ENCODE measurements around the gene DCAF8L2.
"Not testable (repeated sequence)": the region's sequence is repeated elsewhere in the genome, so short reads cannot be mapped to it uniquely, and the experiment has no call there.

Gene DCAF8L2

DNA sequence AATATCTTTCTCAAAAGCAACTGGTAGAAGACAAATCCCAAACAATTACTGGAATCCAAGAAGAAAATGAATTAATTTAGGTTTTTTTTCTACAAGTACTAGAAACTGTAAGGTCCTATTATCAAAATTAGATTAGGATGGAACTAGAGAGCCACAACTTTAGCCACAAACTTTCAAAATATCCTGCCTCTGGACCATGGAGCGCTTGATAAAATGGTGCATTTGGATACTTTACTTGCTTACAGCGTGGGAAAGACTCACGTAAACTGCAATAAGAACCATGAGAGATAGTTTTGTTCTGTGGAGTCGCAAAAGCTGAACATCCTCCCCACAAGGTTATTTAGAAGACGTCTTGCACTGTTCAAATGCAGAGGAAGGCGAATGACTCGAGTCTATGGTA, at the start of gene DCAF8L2:
Gene DCAF8L2, plus strand, starts transcription at position 301 of the 400 bp plus-strand sequence. CDS start 156,552 bp downstream, outside the sequence.
- no peak for DNase-seq

DNA sequence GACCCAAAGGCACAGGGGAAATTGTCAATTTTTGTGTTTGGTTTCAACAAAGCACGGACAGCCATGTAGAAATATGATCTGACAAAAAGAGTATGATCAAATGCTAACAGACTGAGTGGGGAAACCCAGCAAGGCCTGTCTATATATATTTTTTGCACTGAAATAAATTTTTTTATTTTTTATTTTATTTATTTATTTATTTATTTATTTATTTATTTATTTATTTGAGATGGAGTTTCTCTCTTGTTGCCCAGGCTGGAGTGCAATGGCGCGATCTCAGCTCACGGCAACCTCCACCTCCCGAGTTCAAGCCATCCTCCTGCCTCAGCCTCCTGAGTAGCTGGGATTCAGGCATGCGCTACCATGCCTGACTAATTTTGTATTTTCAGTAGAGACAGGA, 49.0 kb upstream of the DCAF8L2 start:
- not testable (repeated sequence) for DNase-seq

DNA sequence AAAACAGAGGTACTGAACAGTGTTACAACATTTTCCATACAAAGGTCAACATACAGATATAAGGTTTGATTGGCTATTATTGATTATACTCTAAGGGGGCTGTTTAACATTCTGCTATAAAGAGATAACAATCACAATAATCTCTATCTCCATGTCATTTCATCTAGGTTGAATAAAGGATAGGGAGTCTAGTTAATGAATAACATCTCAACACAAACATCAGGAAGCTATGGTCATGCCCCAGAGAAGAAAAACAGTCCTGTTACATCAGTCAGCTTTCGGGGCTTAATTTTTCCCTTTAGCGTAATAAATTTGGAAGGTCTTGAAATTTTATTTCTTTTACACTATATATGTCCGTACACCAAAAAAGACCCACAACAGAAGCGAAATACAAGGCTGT, 41.5 kb upstream of the DCAF8L2 start:
- DNase-seq: no peak

DNA sequence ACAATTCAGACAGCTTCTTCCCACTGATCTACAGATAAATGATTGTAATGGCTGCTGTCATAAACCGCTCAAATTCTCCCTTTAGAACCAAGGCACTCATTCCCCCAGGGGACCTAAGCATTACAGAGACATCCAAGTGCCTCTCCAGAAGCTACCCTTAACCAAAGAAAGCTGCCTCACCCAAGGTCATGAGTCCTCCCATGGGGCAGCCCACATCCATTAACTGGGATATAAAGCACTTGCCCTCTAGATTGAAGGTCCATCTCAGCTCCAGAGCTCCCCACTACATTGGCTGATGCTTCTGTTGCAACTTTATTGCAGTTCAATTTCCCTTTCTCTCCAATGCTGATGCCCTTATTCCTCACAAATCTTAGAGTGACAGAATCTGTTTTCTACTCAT, 40.5 kb upstream of the DCAF8L2 start:
- no peak for DNase-seq

DNA sequence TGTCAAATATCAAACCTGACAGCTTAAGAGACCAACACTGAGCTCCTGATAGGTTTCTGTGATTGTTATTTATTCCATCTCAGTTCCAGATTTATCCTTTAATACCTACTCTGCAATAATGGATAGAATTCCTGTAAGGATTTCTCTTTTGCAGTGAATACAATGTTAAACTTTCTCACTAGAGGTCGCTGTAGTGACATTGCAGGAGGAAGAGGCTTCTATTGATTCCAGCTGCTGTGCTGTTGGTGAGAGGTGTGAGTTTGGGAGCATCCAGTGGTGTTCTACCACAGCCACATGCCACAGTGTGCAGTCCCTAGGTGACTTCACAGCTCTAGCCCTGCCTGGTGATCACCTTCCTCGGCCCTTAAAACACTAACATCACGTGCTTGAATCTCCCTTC, 34.6 kb upstream of the DCAF8L2 start:
- DNase-seq: no peak

DNA sequence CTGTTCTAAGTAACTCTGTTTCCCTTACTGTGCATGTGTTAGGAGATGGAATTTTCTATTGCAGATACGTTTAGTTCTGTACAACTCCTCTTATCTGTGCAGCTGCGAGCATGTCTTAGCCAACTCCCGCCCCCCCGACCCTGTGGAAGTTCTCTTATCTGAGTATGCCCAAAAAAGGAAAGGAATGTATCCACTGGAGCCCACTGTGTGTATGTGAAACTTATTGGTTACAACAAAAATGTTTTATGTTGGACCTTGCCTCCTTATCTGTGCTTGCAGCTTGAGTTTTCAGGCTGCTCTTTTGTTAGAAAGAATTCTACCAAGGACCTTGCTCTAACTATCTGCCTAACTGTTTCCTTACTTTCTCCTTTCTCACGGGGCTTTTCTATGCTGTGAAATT, 24.2 kb upstream of the DCAF8L2 start:
- peak; percentile 53 for DNase-seq

DNA sequence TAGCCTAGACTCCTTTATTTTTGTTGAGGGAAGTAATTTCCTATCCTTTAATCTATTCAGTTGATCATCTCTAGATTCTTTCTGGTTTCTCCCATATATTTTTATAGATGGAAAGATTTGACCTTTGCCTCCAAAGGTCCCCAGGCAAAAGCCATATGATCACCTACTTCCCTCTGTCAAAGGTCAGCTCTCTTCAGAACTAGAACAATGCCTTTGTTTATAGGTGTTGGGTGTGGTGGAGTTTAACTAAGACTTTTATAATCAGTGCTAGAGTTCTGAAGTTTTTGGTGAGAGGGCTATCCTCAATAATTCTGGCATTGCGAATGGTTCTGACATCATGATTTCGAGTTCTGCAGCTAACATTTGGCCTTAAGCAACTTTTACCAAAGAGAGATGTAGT, 19.0 kb upstream of the DCAF8L2 start:
- no peak for DNase-seq

DNA sequence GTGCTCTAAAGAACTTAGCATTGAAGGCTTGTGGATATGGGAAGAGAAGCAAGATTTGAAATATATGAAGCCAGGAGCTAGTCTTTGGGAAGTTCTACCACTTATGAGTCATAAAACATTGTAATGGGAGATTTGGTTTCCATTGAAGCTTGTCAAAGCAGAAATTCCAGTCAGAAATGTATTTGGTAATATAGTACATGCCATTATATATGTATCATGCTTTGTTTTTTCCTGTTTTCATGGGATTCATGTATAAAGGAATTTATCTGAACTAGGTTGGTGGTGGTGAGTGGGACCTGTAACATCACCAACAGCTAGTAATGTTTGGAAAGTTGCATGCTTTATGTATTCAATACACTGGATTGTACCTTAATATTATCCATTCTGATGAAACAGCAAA, 14.6 kb upstream of the DCAF8L2 start:
- peak; percentile 50 for DNase-seq

DNA sequence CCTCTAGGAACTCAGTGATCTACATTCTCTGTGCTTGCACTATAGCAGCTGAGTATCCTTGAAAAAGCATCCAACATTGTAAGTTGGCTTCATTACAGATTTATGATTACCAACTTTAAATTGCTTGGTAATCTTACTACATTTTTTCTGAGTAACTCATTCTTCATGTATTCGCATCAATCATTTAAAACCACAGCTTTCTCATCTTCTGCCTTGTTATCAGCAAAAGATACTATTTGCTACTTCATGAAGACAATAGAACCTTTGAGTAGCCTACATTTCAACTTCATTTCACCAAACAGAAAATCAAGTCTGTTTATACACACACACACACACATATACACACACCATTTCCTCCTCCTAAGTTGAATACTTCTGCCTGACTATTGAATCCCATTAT, 6.2 kb upstream of the DCAF8L2 start:
- DNase-seq: peak; percentile 73

DNA sequence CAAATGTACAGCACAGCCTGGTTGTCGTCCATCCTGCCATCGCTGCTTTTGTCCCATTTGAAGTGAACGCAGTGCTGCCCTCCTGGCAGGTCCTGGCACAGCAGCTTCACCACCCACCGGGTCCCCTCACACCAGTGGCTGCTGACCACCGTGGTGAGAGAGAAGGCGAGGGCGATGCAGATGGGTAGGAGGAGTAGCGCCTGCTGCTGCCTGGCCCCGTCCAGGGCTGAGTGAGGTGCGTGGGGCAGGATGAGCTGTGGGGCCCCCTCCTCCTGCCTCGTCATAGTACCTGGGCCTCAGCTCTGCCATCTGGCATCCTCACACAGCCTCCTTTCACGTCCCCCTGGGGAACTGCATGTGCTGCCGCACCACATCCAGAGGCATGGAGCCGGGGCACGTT, 1.8 kb downstream of the DCAF8L2 start:
- DNase-seq: no peak

DNA sequence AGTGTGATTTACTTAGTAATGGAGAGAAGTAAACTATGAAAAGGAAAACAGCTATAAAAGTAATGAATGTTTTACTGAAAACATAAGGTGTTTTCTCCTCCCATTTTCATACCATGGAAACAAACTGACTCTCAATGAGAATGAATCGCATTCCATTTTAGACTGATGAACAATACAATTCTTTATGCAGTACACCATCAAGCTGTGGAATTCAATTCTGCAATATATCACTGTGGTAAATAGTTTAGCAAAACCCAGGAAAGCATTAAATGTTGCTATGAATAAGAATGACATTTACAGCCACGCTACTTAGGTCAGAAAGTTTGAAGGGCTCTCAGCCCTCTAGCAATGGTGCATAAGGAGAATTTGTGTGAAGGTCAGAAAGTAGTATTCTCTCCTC, 7.4 kb downstream of the DCAF8L2 start:
- no peak for DNase-seq

DNA sequence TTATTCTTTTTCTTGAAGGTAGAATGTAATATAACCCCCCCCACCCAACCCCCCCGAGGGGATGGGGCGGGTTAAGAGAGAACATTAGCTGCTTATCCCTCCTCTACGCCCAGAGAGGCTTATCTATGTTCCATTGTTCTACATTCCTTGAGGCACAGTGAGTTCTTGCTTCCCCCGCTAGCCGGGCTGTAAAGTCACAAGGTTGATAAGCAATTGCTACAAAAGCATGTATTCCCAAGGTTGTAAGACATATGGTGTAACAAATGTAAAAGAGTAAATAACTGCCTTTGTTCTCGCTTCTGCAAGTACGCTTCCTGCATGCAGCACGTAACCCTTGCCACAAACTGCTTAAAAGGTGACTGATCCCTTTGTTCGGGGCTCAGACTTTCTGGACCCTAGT, 8.2 kb downstream of the DCAF8L2 start:
- no peak for DNase-seq

DNA sequence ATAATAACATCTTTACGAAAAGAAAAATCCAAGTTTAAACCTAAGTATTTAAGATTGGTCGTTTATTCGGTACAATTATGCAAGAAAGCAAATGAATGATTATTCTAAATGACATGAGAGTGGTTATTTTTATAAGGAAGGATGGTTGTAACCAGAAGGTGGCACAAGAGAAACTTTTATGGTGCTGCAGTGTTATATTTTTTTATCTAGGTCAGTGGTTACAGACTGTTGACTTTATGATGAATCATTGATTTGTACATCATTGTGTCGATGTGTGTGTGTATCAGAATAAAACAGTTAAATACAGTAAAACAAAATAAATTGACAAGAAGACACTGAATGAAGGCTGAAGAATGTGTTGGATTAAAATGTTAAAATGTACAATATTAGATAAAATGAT, 9.8 kb downstream of the DCAF8L2 start:
- no peak for DNase-seq

DNA sequence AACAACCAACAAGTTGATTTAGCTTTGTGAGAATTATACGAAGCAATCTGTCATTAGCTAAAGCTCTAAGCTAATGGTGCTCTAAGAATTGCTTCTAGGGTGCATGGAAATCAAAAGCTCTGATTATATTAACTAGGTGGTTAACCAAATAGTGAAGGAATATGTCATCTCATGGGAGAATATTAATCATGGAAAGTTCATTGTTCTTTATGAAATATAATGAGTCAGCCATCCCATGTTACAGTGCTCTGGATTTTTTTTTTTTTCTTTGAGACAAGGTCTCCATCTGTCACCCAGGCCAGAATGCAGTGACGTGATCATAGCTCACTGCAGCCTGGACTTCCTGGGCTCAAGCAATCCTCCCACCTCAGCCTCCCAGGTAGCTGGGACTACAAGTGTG, 10.5 kb downstream of the DCAF8L2 start:
- no peak for DNase-seq

DNA sequence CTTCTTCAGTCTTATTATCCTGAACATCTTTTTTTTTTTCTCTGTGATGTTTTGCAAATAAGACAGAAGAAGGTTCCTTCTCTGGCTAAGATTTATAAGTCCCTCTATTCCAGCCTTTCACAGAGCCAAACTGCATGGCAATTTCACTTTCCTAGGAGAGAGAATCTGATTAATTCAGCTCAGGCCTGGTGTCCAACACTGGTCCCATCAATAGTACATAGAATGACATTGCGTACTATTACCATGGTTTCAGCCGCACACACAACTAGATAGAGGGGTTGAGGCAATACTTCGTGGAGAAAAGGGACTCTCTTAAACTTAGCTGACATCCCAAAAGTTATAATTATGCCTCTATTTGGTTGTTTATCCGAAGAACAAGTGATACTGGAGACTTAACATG, 18.5 kb downstream of the DCAF8L2 start:
- DNase-seq: no peak

DNA sequence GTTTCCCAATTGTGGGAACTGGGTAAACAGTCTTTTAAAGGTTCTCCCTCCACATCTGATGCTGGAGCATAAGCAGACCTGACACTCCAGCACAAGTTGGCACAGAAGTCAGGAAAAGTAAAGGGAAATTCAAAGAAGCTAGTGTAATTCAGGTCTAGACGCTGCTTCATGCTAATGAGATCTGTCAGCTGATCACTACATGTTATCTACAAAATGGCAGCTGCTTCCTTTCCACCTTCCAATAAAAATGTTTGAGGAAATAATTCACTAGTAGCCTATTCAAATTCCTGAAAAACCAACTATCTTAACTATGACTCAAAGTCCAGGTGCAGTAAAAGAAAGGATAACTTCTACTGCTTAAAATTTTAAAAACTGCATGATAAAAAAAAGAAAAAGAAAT, 29.3 kb downstream of the DCAF8L2 start:
- DNase-seq: no peak

DNA sequence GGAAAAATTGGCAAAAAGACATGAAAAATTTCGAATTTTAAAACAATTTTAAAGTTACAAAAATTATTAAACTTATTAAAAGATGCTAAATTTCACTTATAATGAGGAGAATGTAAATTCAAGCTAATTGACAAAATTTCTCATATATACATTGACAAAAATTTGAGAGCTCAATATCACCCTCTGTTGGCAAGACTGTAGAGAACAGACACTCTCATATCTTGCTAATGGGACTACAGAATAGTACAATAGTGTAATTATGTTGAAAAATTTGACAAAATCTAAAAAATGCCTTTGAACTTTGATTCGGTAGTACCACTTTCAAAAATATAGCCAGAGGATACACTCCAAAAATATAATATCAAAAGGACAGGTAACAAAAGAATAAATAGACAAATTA, 29.8 kb downstream of the DCAF8L2 start:
- no peak for DNase-seq

DNA sequence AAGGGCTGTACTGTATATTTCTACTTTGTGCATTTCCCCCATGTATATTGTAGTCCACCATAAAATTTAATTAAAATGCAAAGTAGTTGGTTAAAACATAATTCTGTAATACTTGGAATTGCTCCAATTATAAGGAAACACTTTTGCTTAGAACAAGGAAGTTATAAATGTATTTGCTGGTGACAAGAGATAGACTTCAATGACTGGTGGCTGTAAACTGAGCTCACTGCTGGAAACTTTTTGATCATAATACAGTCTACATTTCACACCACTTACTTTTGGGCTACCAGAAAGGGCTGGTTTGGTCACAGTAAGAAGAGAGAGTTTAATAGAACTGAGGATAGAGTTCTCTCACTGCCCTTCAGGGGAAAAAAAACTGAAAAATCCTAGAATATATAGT, 32.7 kb downstream of the DCAF8L2 start:
- no peak for DNase-seq

DNA sequence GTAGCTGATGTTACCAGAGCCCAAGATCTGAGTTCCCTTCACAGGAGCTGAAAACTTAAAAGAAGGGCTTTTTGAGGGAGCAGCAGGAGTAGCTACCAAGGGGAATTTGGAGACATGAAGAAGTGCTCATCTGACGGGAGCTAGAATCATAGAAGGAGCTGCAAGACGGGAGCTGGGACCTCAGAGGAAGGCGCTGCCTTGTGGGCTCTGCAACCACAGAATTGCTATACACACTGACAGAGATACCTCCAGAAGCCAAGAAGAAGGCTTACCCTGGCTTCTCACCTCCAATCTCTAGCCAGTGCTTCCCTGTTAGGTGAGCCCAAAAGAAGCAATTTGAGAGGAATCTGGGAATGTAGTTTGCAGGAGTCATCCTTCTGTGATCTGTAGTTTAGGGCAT, 35.9 kb downstream of the DCAF8L2 start:
- DNase-seq: no peak

DNA sequence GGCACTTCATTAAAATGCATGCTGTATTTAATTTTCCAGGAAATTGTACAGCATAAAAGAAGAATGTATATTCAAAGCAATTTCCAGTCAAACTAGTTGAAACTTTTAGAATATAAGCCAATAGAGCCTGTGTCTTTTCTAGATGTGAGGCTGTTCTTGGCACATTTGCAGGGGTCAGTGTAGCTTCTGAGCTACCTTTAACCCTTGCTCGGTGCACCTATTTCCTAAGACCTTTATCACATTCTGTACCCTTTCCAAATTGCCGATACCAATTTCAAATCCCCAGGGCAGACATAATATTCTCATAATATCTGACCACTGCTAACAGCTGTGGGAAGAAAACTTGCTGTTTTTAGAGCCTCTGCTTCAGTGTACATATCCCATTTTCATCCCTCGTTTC, 43.2 kb downstream of the DCAF8L2 start:
- DNase-seq: no peak

DNA sequence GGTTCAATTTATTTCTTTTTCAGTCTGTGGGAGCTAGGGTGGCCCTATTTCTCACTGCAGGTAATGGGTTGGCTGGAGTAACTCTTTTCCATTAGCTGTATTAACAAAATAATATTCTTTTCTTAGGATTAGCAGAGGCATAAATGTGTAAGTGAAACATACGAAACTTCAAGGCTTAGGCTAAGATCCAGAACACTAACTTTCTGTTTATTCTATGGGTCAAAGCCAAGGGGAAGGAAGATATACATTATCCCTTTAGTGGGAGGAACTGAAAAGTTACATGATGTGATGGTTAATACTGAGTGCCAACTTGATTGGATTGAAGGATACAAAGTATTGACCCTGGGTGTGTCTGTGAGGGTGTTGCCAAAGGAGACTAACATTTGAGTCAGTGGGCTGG, 66.4 kb downstream of the DCAF8L2 start:
- DNase-seq: no peak

DNA sequence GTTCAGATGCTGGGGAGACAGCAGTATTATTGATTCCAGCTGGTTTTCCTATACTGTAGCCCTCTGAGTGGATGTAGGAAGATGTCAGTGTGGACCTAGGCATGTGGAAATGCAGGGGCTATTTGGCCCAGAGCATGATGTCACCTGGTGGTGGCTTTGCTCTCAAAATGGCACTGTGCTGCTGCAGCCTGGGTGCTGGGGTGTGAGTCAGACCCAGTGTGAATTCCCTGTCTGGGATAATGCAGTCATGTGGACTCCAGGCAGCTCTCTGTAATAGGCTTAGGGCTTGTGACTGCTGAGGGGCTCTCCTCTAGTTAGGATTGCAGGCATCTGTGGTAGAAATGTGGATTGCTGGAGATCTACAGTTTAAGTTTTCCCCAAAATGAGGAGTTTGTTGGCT, 70.7 kb downstream of the DCAF8L2 start:
- DNase-seq: no peak

DNA sequence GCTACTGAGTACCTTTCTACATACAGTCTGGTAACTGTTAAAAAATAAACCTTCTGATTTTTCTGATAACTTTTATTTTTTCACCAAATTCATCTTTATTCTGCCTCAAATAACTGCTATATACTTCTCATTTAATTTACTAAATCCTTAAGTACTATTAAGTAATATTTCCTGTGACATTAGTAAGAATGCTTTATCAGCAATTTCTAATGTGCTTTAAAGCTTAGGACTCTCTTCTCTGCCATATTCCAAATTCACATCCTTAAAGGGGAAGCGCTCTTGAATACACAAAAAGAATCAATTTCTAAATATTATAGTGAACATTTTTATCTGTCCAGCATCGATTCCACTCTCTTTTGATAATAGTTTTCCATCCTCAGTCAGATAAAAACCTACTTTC, 81.1 kb downstream of the DCAF8L2 start:
- DNase-seq: no peak

DNA sequence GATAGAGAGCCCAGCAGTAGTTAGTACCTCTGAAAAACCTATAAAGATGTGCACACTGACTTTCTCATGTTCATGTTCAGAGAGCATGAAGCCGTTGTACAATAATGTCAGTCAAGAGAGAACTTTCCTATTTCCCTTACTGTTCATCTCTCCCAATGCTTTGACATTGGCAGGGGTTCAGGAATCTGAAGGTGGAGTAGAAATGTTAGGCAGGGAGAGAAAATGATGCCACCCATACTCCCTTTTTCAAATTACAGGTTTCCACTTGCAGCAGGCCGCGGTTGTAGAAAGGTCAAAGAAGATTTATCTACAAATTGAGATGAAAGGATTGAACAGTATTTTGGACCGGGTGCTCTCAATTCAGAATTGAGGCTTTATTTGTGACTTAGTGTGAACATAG, 84.3 kb downstream of the DCAF8L2 start:
- peak; percentile 34 for DNase-seq

DNA sequence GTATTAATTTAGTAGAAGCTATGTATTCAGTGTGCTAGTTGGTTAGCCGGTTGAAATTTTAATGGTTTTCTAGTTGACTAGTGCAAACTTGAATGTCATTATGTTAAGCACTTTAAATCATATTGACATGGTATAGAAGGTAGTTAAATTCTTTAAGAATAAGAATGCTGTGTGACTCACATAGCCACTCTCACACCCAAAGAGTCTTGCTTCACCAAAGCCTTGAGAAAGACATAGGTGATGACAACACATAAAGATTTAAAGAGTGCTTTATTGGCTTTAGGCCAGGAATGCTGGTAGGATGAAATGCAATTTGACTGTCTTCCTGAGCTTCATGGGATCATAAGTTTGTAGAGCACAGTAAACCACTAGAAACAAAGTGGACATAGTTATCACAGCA, 85.3 kb downstream of the DCAF8L2 start:
- peak; percentile 75 for DNase-seq

DNA sequence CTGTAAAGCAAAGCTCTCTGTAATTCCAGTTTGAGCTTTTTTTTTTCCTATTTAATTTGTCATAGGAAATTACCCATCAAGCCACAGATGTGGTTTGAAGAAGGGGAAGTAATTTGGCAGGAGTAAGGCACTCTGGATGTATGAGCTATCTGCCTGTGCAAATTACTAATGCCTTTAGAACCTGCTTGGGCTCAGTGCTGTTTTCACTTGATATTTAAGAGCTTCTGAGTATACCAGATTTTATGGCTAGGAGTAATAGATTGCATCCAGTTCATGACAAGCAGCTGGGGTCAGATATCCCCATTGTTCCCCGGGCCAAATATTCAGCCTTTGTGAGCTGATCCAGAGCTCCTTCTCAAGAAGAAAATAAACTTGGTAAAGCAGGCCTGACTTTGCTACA, 89.1 kb downstream of the DCAF8L2 start:
- DNase-seq: peak; percentile 47

All from NCI-H226 (cell line).